ENCODE results near the gene TBL1X.
A peak's percentile ranks its signal among the peaks of the same experiment; 100 is the strongest.

The TBL1X gene

GRCh38 chrX:9538544-9539045 lies 73.7 kb downstream of the TBL1X start:
- DNase-seq: no peak

- no peak for DNase-seq
These were observed 74.9 kb downstream of the TBL1X start for GRCh38 chrX:9539605-9540387.

- DNase-seq: no peak
These were observed 77.4 kb downstream of the TBL1X start for GRCh38 chrX:9542106-9542760.

GRCh38 chrX:9542761-9543111 lies 77.9 kb downstream of the TBL1X start:
- no peak for DNase-seq

GRCh38 chrX:9555354-9555753 lies 90.5 kb downstream of the TBL1X start:
- DNase-seq: no peak

GRCh38 chrX:9557091-9557490 lies 92.2 kb downstream of the TBL1X start:
- DNase-seq: no peak

- DNase-seq: no peak
These were observed 92.7 kb downstream of the TBL1X start for GRCh38 chrX:9557521-9557920.

- no peak for DNase-seq
These were observed 93.8 kb downstream of the TBL1X start for GRCh38 chrX:9558615-9559014.

GRCh38 chrX:9560219-9560618 lies 95.4 kb downstream of the TBL1X start:
- no peak for DNase-seq

GRCh38 chrX:9561199-9561598 lies 96.3 kb downstream of the TBL1X start:
- no peak for DNase-seq

- DNase-seq: peak; percentile 12
These were observed 98.0 kb downstream of the TBL1X start for GRCh38 chrX:9562851-9563250.

GRCh38 chrX:9566150-9566621 lies 101.3 kb downstream of the TBL1X start:
- DNase-seq: no peak

GRCh38 chrX:9569876-9570301 lies 105.0 kb downstream of the TBL1X start:
- DNase-seq: no peak

GRCh38 chrX:9573282-9574106 lies 108.6 kb downstream of the TBL1X start:
- no peak for DNase-seq

GRCh38 chrX:9576059-9576458 lies 111.2 kb downstream of the TBL1X start:
- DNase-seq: no peak

- no peak for DNase-seq
These were observed 112.7 kb downstream of the TBL1X start for GRCh38 chrX:9577555-9577954.

GRCh38 chrX:9578083-9578779 lies 113.4 kb downstream of the TBL1X start:
- DNase-seq: no peak

- no peak for DNase-seq
These were observed 117.0 kb downstream of the TBL1X start for GRCh38 chrX:9581771-9582385.

GRCh38 chrX:9582956-9583355 lies 118.1 kb downstream of the TBL1X start:
- DNase-seq: no peak

GRCh38 chrX:9586992-9587392 lies 122.1 kb downstream of the TBL1X start:
- DNase-seq: no peak

GRCh38 chrX:9587642-9588041 lies 122.8 kb downstream of the TBL1X start:
- DNase-seq: no peak

- DNase-seq: no peak
These were observed 126.6 kb downstream of the TBL1X start for GRCh38 chrX:9591496-9591895.

All from T1000 (cell line).